ENCODE measurements around the gene B4GALNT3.

The B4GALNT3 gene

DNA sequence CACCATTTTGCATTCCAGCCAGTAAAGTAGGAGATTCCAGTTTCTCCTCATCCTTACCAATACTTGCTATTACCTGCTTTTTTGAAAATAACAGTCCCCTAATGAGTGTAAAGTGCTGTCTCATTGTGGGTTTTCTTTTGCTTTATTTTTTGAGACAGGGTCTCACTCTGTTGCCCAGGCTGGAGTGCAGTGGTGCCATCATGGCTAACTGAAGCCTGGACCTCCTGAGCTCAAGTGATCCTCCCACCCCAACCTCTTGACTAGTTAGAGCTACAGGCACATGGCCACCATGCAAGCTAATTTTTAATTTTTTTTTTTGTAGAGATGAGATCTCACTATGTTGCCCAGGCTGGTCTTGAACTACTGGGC, 142.9 kb downstream of the B4GALNT3 start:
- DNase-seq, result no peak

DNA sequence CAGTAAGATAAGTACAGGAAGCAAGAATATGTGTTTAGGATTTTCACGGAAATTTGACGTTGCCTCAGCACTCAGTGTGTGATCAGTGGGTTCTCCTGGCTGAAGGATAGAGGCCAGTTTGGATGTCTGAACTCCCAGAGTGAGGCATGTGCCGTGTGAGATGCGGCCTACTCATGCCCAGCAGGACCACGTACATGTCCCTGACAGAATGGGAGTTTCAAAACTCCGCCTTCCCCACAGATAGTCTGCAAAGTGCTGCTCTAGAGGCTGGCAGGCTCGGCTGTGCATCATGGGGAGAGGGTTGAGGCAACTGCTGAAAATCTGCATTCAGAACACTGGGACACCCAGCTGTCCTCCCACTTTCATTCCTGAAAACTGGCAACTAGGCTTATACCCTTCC, 145.2 kb downstream of the B4GALNT3 start:
- no peak for DNase-seq

DNA sequence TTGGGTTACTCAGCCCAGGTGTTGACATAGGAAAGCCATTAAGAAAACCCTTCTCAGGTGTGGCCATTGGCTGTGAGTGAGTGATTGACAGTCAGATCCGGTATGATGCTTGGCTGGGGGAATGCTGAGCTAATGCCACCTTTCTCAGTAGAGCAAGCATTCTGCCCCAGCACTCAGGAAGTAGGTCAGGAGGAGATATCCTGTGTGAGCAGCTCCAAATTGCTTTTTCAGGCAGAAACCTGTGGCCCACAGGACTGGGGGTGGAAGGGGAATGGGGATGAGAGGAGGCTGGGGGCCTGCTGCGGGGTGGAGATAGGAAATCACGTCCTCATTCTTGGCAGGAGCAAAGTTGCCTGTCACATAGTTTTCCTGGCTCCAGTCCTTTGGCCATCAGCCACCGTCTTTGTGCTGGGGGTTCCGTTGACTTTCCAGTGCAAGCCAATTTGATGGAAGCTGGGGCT, 147.8 kb downstream of the B4GALNT3 start:
- peak; percentile 34 to 68 for DNase-seq

DNA sequence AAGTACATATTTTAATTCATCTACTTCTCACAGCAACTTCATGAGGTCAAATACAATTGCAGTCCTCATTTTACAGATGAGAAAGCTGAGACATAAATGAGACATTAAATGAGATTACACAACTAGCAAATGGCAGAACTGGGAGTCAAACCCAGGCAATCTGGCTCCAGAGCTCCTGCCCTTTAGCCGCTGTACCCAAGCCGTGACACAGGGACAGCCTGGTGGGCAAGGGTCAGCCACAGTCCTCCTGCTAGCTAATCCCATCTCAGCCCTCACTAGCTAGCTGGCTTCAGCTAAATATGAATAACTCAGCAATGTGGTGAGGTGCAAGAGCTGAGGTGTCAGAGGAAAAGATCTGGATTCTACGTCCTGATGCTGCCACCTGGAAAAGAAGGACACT, 148.7 kb downstream of the B4GALNT3 start:
- no peak for DNase-seq

DNA sequence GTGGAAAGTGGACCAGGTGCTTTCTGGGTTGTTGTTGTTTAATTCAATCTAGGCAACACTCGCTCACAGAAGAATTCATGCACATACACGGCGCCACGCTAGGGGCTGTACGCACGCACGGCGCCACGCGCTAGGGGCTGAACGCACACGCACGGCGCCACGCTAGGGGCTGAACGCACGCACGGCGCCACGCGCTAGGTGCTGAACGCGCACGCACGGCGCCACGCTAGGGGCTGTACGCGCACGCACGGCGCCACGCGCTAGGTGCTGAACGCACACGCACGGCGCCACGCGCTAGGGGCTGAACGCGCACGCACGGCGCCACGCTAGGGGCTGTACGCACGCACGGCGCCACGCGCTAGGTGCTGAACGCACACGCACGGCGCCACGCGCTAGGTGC, 149.2 kb downstream of the B4GALNT3 start:
- no peak for DNase-seq

DNA sequence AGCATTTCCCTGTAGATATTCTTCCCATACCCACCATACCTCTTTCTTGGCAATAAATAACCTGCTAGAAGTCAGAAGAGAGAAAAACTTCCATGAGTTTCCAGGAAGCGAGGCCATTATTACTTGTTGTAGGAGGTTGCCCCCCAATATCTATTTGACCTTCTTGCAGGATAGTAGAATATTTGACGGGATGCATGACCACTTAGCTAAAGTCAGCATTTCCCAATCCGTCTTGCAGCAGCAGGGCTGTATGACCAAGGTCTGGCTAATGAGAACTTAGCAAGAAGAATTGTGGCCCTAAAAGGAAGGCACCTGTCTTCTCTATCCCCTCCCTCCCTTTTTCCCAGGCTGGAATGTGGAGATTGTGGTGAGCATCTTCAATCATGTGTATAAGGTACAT, 152.0 kb downstream of the B4GALNT3 start:
- no peak for DNase-seq

DNA sequence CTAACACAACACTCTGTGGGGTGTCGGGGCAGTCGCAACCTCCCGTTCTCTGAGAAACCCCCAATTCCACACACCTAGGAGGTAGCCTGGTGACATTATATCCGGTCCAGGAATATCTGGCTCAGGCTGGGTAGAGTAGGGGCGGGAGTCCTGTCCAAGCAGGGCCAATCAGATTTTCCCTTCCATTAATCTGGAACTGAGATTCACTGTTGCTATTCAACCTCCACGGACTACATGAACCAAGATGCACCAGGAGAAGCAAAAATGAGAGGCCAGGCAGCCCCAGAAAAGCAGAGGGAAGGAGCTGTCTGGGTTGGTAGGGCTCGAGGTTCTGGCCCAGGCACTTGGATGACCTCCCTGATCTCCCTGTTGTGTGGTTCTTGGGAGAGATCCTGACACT, 152.6 kb downstream of the B4GALNT3 start:
- DNase-seq, result no peak

DNA sequence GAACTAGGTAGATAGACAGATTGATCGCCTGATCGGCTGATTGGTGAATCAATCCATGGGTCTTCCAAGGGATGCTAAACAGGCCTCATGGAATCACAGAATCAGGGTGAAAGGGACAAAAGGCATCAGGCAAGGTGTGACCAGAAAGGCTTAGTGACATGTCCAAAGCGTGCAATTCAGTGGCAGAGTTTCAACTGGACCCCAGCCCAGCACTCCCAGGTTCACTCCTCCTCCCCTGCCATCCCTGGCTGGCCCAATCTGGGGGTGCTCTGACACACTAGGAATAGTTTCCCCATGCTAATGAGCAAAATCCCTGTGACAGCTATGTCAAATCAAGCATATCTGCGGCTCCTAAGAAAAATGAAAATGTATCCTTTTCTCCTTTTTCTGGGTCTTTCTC, 153.1 kb downstream of the B4GALNT3 start:
- DNase-seq, result no peak
